Prostate gland (tissue), 2 donors: ENCODE results near the gene AKR7A2. TPM values are rescaled to one million over a fixed set of nuclear protein-coding genes. Genes with fewer than 3 reads are reported as not detected.

Experiments
- DNase-seq: peaks from one replicate; pipeline ENCODE4 v3.0.0-alpha.2; 2019; ENCODE audit warnings: low spot score
- H3K27ac ChIP-seq, 2 donors: fragments of 200-600 bp; sonication (generic); 2 replicates each; pipeline ENCODE4 v1.5.1; 2017 to 2019
- H3K27me3 ChIP-seq: fragments of 200-600 bp; sonication (generic); replicated peaks from 2 replicates; pipeline ENCODE4 v1.5.1; 2019; ENCODE audit not compliant: insufficient read depth
- H3K36me3 ChIP-seq, 2 donors: fragments of 200-600 bp; sonication (generic); 1 replicate in 1 of 2; 2 replicates in 1 of 2; pipeline versions ENCODE4 v1.5.1 to v1.8.1; 2017 to 2019
- H3K4me1 ChIP-seq: fragments of 200-600 bp; sonication (generic); replicated peaks from 2 replicates; pipeline ENCODE4 v1.5.1; 2019
- H3K4me3 ChIP-seq, 2 donors: fragments of 200-600 bp; sonication (generic); 2 replicates each; pipeline ENCODE4 v1.5.1; 2017 to 2019
- H3K9me3 ChIP-seq: fragments of 200-600 bp; sonication (generic); 2 replicates; pipeline ENCODE4 v1.5.1; 2017
- POLR2A ChIP-seq: fragments of 450-650 bp; IDR thresholded peaks from one replicate; pipeline ENCODE4 v1.6.1; 2016; ENCODE audit warnings: antibody characterized with exemption, mild to moderate bottlenecking
- POLR2AphosphoS5 ChIP-seq: sonication (generic); formaldehyde crosslinking; IDR thresholded peaks from one replicate; pipeline ENCODE4 v1.6.1; 2017; ENCODE audit warnings: antibody characterized with exemption
- WGBS: methylation state at CpG from one replicate; pipeline ENCODE4 v1.1.5; 2018; 5-methylcytosine and 5-hydroxymethylcytosine counted together
- intact Hi-C: fragments of 100-400 bp; cut with DNase I; formaldehyde crosslinking; loops from one replicate; pipeline ENCODE4 v1.14.2; 2022
- total RNA-seq, 2 donors: library from RNA; depleted of rRNA; stranded (reverse); fragments of >200 nt; gene quantifications; one replicate each; pipeline ENCODE4 v1.1.0, GENCODE V29; 2016
- TF ChIP-seq, protein P1 (sequence below), 4 experiments: fragments of 200-600 bp in 2 of 4; fragments of 450-650 bp in 2 of 4; sonication (generic) in 2 of 4; IDR thresholded peaks; 1 replicate in 3 of 4; 2 replicates in 1 of 4; pipeline ENCODE4 v1.5.1; 2016 to 2019; ENCODE audit warnings: antibody characterized with exemption in 4 of 4, mild to moderate bottlenecking in 2 of 4, moderate library complexity in 2 of 4

AKR7A2 gene
- total RNA-seq, 2 donors from 2014 or later = 153 to 172 TPM

DNA sequence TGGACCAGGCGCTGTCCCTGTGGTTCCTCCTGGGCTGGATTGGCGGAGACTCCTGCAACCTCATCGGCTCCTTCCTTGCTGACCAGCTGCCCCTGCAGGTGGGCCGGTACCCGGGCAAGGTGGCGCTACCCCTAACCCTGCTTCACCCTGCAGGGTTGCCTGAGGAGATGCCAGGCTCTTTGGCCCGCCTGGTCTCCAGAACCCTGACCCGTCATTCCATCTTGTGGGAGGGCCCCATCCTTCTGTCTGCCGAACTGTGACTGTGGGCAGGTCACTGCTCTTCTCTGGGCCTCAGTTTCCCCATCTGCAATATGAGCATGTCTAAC is 12.7 kb upstream of the AKR7A2 start:
- intact Hi-C loops = no loop called here
- no peak overlapping the region for H3K27ac ChIP-seq
- WGBS = 98% methylated on average over 9 of the region's 9 CpGs
- TF ChIP-seq, protein P1, sequence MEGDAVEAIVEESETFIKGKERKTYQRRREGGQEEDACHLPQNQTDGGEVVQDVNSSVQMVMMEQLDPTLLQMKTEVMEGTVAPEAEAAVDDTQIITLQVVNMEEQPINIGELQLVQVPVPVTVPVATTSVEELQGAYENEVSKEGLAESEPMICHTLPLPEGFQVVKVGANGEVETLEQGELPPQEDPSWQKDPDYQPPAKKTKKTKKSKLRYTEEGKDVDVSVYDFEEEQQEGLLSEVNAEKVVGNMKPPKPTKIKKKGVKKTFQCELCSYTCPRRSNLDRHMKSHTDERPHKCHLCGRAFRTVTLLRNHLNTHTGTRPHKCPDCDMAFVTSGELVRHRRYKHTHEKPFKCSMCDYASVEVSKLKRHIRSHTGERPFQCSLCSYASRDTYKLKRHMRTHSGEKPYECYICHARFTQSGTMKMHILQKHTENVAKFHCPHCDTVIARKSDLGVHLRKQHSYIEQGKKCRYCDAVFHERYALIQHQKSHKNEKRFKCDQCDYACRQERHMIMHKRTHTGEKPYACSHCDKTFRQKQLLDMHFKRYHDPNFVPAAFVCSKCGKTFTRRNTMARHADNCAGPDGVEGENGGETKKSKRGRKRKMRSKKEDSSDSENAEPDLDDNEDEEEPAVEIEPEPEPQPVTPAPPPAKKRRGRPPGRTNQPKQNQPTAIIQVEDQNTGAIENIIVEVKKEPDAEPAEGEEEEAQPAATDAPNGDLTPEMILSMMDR (IDR thresholded peaks at IDR 0.05) = no peak
- TF ChIP-seq POLR2A (no peak), POLR2AphosphoS5 (no peak)
- no peak overlapping the region for H3K4me3 ChIP-seq
- H3K4me1 ChIP-seq = no peaks in the 10 kb centered on the region
- DNase-seq = no peak
- H3K27me3 ChIP-seq = no peaks in the 10 kb centered on the region
- peaks cover 0 to 5% of the 10 kb centered on the region in 2 donors for H3K36me3 ChIP-seq
- H3K9me3 ChIP-seq = no peaks in the 10 kb centered on the region

DNA sequence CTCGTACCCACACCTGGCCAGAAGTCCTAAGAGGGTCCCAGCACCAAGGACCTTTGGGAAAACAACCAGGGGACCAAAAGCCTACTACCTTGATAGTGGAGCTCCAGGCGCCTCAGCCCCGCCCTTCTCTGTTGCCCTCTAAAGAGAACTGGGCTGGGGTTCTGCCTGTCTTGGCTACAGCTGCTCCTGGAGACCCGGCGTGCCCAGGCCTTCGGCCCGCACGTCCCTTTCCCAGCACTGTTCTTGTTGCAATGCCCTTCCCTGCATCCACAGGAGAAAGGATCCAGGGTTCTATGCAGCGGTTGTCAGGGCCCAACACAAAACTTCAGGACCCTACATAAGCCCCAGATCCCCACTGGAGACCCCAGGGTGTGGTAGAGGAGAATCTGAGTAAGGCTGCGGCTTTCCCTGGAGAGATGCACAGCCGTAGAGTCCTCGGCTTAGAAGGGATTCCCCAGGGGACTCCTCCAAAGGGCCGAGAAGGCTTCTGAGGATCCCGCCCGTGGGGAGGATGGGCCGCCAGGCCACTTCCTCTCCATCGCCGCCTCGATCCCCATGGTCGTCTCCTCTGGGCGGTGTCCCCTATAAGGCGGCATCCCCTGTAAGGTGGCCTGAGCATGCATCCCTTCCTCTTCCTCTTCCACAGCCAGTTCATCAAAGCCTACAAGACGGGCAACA is 12.2 kb upstream of the AKR7A2 start:
- no peak overlapping the region for H3K27ac ChIP-seq
- H3K9me3 ChIP-seq = no peaks in the 10 kb centered on the region
- H3K36me3 ChIP-seq = peaks cover 0 to 4% of the 10 kb centered on the region in 2 donors
- no peaks in the 10 kb centered on the region for H3K4me1 ChIP-seq
- 86% methylated on average over 13 of the region's 23 CpGs for WGBS
- TF ChIP-seq, protein P1 (IDR thresholded peaks at IDR 0.05) = no peak
- TF ChIP-seq POLR2A (no peak), POLR2AphosphoS5 (no peak)
- H3K4me3 ChIP-seq = no peak overlapping the region
- no peaks in the 10 kb centered on the region for H3K27me3 ChIP-seq
- intact Hi-C loops = no loop called here
- DNase-seq = no peak

DNA sequence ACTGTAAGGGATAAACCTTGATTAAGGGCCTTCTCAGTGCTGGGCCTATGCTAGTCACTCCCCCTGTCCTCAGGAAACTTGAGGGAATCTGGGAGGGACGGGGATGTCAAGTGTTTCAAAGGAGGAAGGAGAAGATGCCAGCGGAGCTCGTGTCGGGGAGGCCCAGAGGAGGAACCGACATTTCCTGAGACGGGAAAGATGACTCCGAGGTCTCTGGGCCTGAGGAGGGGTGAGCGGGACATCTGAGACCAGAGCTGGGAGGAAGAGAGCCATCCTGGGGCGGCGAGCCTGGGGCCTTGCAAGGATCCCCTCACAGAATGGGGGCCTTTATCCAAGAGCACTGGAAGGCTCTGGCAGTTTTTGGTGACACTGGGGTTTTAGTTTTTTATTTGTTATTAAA is 10.5 kb upstream of the AKR7A2 start:
- WGBS = 58% methylated on average over 10 of the region's 10 CpGs
- no peak for DNase-seq
- H3K4me1 ChIP-seq = no peaks in the 10 kb centered on the region
- H3K36me3 ChIP-seq = peaks cover 0 to 4% of the 10 kb centered on the region in 2 donors
- H3K27me3 ChIP-seq = no peaks in the 10 kb centered on the region
- H3K27ac ChIP-seq = no peak overlapping the region
- no peak for TF ChIP-seq POLR2AphosphoS5
- TF ChIP-seq POLR2A = no peak
- TF ChIP-seq, protein P1 (IDR thresholded peaks at IDR 0.05) = no peak
- no peak overlapping the region for H3K4me3 ChIP-seq
- intact Hi-C loops = no loop called here
- H3K9me3 ChIP-seq = no peaks in the 10 kb centered on the region

DNA sequence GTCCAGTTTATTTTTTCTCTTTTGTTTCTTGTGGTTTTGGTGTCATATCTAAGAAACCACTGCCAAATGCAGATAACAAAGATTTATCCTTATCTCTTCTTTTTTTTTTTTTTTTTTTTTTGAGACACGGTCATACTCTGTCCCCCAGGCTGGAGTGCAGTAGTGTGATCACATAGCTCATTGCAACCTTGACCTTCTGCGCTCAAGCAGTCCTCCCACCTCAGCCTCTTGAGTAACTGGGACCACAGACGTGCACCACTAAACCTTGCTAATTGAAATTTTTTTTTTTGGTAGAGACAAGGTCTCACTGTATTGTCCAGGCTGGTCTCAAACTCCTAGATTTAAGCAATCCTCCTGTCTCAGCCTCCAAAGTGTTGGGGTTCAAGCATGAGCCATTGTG is 9.1 kb upstream of the AKR7A2 start:
- WGBS = 88% methylated on average over 3 of the region's 3 CpGs
- intact Hi-C loops = no loop called here
- TF ChIP-seq POLR2AphosphoS5 (no peak), POLR2A (no peak)
- TF ChIP-seq, protein P1 (IDR thresholded peaks at IDR 0.05) = no peak
- H3K4me3 ChIP-seq = no peak overlapping the region
- DNase-seq = no peak
- no peaks in the 10 kb centered on the region for H3K4me1 ChIP-seq
- peaks cover 0 to 4% of the 10 kb centered on the region in 2 donors for H3K36me3 ChIP-seq
- H3K27me3 ChIP-seq = no peaks in the 10 kb centered on the region
- H3K9me3 ChIP-seq = no peaks in the 10 kb centered on the region
- H3K27ac ChIP-seq = no peak overlapping the region

DNA sequence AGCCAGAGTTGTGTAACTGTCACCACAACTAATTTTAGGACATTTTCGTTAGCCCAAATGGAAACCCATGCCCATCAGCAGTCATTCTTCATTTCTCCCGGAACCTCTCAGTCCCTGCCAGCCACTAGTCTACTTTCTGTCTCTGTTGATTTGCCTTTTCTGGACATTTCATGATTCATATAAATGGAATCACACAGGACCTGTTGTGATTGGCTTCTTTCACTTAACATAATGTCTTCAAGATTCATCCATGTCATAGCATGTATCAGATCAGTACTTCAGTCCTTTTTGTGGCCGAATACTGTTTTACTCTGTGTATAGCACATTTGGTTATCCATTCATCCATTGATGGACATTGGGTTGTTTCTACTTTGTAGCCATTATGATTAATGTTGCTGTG is 7.3 kb upstream of the AKR7A2 start:
- intact Hi-C loops = no loop called here
- Histone ChIP-seq H3K27me3 (no peaks in the 10 kb centered on the region), H3K4me1 (no peaks in the 10 kb centered on the region), H3K27ac (no peak overlapping the region), H3K4me3 (no peak overlapping the region), H3K9me3 (no peaks in the 10 kb centered on the region), H3K36me3 (no peaks in the 10 kb centered on the region)
- no peak for DNase-seq
- WGBS = 94% methylated on average over 3 of the region's 3 CpGs
- TF ChIP-seq POLR2AphosphoS5 (no peak), POLR2A (no peak)
- TF ChIP-seq, protein P1 (IDR thresholded peaks at IDR 0.05) = no peak
